SH-SY5Y (cell line): ENCODE measurements around the gene FANCL.

Experiments used
- GATA2 ChIP-seq: IDR thresholded peaks from 2 replicates; pipeline ENCODE4 v1.6.1; 2011; ENCODE audit warnings: mild to moderate bottlenecking, low read depth, low read length
- GATA3 ChIP-seq: IDR thresholded peaks from 2 replicates; pipeline ENCODE4 v1.6.1; 2011; ENCODE audit warnings: low read depth, mild to moderate bottlenecking, low read length, moderate library complexity

- TF ChIP-seq GATA2: no peak
- TF ChIP-seq GATA3: no peak
Measured at GRCh38 chr2:58241546-58241864, 380 bp upstream of the FANCL start.
